BLaER1 (cell line): ENCODE measurements around the gene PWWP2B.

Source experiments
- H3K27ac ChIP-seq: shearing (Covaris generic); formaldehyde crosslinking; 2 replicates; pipeline ENCODE4 v1.8.1; 2022
- H3K27me3 ChIP-seq: shearing (Covaris generic); formaldehyde crosslinking; 2 replicates; pipeline ENCODE4 v1.8.1; 2022
- H3K36me3 ChIP-seq: shearing (Covaris generic); formaldehyde crosslinking; 2 replicates; pipeline ENCODE4 v1.8.1; 2022
- H3K4me1 ChIP-seq: shearing (Covaris generic); formaldehyde crosslinking; 2 replicates; pipeline ENCODE4 v1.8.1; 2022
- H3K4me2 ChIP-seq: shearing (Covaris generic); formaldehyde crosslinking; 2 replicates; pipeline ENCODE4 v1.8.1; 2022
- H3K4me3 ChIP-seq: shearing (Covaris generic); formaldehyde crosslinking; 2 replicates; pipeline ENCODE4 v1.8.1; 2022
- H3K9ac ChIP-seq: shearing (Covaris generic); formaldehyde crosslinking; 2 replicates; pipeline ENCODE4 v1.8.1; 2022
- H3K9me3 ChIP-seq: shearing (Covaris generic); formaldehyde crosslinking; 2 replicates; pipeline ENCODE4 v1.8.1; 2022
- H4K20me1 ChIP-seq: shearing (Covaris generic); formaldehyde crosslinking; 2 replicates; pipeline ENCODE4 v1.8.1; 2022
- Cebpa-rat ChIP-seq: shearing (Covaris generic); IDR thresholded peaks from 2 replicates; pipeline ENCODE4 v1.8.1; 2022

The PWWP2B gene

DNA sequence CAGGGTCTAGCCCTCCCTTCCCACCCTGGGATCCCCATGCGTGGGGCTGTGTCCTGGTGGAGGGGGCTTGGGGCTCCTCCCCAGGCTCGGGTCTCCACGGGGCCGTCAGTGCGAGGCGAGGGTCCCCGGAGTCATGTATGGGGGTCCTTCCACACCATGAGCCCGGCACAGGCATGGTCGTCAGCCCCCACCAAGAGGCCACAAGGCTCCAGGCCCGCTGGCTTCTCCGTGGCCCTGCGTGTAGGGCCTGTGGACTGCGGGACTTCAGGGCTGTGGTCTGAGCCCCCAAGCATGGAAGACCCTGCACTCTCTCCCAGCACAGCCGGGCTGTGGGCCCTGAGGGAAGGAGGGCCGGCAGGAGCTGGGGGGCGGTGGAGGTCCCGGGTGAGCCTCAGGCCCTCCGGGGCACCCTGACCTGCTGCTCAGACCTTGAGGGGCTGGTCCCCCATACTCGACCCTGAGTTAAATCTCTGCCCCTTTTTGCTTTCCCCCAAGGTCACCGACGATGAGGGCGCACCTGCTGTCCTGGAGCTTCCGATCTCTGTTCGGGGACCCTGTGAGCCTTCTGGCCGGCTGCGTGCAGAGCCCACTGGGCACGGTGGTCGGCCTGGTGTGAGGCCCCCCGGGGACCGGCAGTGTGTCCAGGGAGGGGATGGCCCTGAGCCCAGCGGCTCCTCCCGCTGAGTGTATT is 19.7 kb downstream of the PWWP2B start:
- H3K4me3 ChIP-seq, result no peak overlapping the region
- H3K4me2 ChIP-seq, result peak overlapping the region; percentile 87
- peak overlapping the region; percentile 36; the same call in 1 of the 2 replicates for H3K9ac ChIP-seq
- H4K20me1 ChIP-seq, result peaks cover 42% of the 10 kb centered on the region
- H3K27ac ChIP-seq, result peak overlapping the region; percentile 74
- H3K36me3 ChIP-seq, result no peaks in the 10 kb centered on the region; the same call in 1 of the 2 replicates
- peaks cover 98% of the 10 kb centered on the region for H3K4me1 ChIP-seq
- no peak for TF ChIP-seq Cebpa-rat
- no peaks in the 10 kb centered on the region for H3K9me3 ChIP-seq
- peaks cover 3% of the 10 kb centered on the region; the same call in 1 of the 2 replicates for H3K27me3 ChIP-seq

DNA sequence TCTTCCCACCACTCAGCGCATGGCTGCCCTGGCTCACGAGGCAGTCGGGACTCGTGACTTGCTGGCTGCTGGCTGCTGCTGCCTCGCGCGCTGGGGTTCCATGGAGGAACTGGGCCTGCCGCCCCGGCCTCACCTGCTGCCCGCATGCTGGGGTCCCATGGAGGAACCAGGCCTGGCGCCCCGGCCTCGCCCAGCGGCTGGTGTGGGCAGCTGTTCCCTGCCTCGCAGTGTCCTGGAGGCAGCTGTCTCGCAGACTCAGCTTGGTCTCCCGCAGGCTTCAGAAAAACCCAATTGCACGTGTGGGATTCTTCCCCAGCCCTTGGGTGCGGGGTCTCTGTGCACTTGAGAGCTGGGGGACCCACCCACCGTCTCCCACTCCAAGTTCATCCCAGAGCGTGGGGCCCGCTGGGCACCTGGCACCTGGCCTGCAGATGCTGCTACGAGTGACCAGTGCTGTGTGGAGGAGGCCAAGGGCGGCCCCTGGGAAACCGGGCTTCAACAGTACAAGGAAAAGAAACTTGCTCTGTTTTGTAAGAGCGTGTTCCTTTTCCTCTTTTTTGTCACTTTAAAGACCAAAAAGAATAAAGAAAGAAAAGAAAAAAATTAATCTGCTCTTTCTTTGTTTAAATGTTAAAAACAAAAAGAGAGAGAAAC is 20.4 kb downstream of the PWWP2B start:
- TF ChIP-seq Cebpa-rat, result no peak
- peak overlapping the region; percentile 87 for H3K4me2 ChIP-seq
- peak overlapping the region; percentile 36 for H3K9ac ChIP-seq
- H3K27ac ChIP-seq, result peak overlapping the region; percentile 74
- H3K4me3 ChIP-seq, result no peak overlapping the region
- H3K27me3 ChIP-seq, result no peaks in the 10 kb centered on the region
- no peaks in the 10 kb centered on the region; the same call in 1 of the 2 replicates for H3K36me3 ChIP-seq
- H3K9me3 ChIP-seq, result no peaks in the 10 kb centered on the region
- peaks cover 35% of the 10 kb centered on the region for H4K20me1 ChIP-seq
- peaks cover 98% of the 10 kb centered on the region for H3K4me1 ChIP-seq

DNA sequence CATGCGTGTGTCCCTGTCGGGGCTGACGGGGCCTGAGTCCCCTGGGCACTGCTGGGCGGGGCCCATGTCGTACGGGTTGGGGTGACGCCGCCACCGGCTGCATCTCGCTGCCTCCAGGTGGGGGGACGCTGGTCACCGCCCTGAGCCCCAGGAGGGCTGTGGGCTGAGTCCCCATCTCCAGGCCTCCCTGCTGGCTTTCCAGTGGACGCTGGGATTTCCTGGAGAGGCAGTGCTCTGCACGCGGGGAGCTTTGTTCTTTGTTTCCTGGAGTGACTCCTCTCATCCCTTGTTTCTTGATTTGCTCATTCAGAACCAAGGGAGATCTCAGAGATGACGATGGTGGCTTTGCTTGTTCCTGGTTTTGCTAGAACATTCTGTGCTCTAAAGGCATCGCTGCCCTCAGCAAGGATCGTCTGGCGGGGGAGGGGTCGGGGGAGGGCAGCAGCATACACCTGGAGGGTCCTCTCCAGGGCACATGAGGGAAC is 21.0 kb downstream of the PWWP2B start:
- no peak overlapping the region for H3K4me3 ChIP-seq
- H3K9ac ChIP-seq, result peak overlapping the region; percentile 36
- H3K36me3 ChIP-seq, result no peaks in the 10 kb centered on the region
- peaks cover 31% of the 10 kb centered on the region for H4K20me1 ChIP-seq
- peak overlapping the region; percentile 87 for H3K4me2 ChIP-seq
- H3K27ac ChIP-seq, result peak overlapping the region; percentile 74
- no peak for TF ChIP-seq Cebpa-rat
- no peaks in the 10 kb centered on the region for H3K27me3 ChIP-seq
- no peaks in the 10 kb centered on the region for H3K9me3 ChIP-seq
- peaks cover 98% of the 10 kb centered on the region for H3K4me1 ChIP-seq

DNA sequence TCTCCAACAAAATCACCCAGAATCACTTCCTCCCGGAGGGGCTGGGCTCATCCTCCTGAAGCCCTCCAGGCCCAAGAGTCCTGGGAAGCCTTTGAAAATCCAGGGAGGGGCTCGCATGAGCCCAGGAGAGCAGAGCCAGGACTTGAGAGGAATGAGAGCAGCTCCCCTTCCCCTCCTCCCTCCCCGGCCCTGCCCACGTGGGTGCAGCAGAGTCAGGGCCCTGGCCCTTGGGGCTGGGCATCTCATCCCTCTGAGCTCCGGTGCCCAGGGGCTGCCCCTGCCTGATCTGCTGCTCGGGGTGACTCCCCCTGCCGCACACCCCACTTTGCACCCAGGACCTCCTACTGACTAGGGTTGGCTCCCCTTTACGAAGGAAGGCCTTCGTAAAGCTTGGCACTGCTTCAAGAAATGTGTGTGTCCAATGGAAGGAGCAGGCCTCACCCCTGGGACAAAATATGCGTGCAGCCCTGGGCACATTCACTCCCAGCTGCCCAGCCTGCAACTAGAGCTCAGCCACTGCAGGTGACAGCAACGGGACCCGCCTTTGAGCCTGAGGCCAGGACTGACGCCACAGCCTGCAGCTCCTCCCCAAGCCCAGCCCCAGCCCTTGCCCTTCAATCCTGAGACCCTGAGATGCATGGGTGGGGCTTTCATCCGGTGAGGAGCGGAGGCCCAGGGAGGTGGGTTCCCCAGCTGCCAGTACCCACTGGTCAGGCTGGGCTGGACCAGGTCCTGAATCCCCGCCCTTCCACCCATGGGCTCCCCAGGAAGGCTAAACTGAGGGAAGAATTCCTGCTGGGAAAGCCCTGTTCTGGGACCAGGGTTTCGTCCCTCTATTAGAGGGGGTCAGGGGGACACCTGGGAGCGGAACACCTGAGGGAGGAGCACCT is 21.8 kb downstream of the PWWP2B start:
- no peaks in the 10 kb centered on the region for H3K36me3 ChIP-seq
- no peaks in the 10 kb centered on the region for H3K27me3 ChIP-seq
- H3K4me3 ChIP-seq, result no peak overlapping the region
- peaks cover 24% of the 10 kb centered on the region for H4K20me1 ChIP-seq
- H3K4me1 ChIP-seq, result peaks cover 98% of the 10 kb centered on the region
- no peaks in the 10 kb centered on the region for H3K9me3 ChIP-seq
- no peak for TF ChIP-seq Cebpa-rat
- peak overlapping the region; percentile 36; the same call in 1 of the 2 replicates for H3K9ac ChIP-seq
- H3K4me2 ChIP-seq, result peak overlapping the region; percentile 87
- peak overlapping the region; percentile 74 for H3K27ac ChIP-seq

- Histone ChIP-seq H3K9me3 (no peaks in the 10 kb centered on the region), H3K27me3 (no peaks in the 10 kb centered on the region), H3K4me3 (no peak overlapping the region; the same call in 1 of the 2 replicates), H4K20me1 (peaks cover 13% of the 10 kb centered on the region; the same call in 1 of the 2 replicates), H3K4me1 (peaks cover 98% of the 10 kb centered on the region), H3K27ac (peak overlapping the region; percentile 97), H3K9ac (peak overlapping the region; percentile 86), H3K4me2 (peak overlapping the region; percentile 99), H3K36me3 (no peaks in the 10 kb centered on the region)
- no peak for TF ChIP-seq Cebpa-rat
Measured at GRCh38 chr10:132419538-132420468, 22.8 kb downstream of the PWWP2B start.

- Histone ChIP-seq H3K9me3 (no peaks in the 10 kb centered on the region), H3K36me3 (no peaks in the 10 kb centered on the region), H3K9ac (peak overlapping the region; percentile 86), H3K4me3 (peak overlapping the region; percentile 59), H3K4me2 (peak overlapping the region; percentile 99), H3K27me3 (no peaks in the 10 kb centered on the region), H3K27ac (peak overlapping the region; percentile 97), H4K20me1 (peaks cover 13% of the 10 kb centered on the region; the same call in 1 of the 2 replicates), H3K4me1 (peaks cover 96% of the 10 kb centered on the region)
- TF ChIP-seq Cebpa-rat, result no peak
Measured at GRCh38 chr10:132420469-132420980, 23.5 kb downstream of the PWWP2B start.

DNA sequence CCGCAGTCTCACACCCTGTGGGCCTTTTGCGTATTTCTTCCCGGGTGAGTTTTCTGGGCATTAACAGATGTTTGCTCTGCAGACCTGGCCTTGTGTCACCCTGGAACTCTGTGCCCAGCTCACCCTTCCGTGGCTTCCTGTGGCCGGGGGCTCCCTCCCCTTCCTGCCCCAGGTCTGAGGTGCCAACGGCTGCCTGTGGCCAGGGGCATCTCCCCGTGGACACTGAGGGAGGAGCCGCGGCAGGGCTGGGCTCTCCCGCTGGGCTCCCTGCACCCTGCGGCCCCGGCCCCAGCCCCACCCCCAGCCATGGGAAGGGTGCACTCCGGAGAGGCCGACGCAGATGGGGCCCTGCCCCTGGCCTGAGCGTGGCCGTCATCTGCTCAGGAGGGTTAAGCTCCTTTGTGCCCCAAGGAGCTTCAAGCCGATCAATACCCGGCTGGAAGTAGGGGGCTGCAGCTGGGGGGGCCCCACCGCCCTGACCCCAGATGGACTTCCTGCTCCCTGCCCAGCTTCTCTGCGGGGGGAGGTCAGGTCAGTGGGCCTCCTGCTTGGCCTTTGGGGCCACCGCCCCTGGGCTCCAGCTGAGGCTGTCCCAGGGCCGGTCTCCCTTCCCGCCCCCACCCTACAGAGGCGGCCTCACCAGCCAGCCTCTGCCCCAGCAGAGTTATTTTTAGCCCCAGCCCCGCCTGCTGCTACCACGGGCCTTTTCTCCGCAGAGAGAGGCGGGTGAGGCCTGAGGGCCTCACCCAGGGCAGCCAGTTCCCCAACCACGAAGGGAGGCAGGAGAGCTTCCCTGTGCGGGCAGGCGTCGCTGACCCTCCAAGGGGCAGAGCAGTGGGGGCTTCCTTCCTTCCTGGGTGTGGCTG is 24.2 kb downstream of the PWWP2B start:
- peak overlapping the region; percentile 99 for H3K4me2 ChIP-seq
- peak overlapping the region; percentile 86 for H3K9ac ChIP-seq
- H3K4me1 ChIP-seq, result peaks cover 89% of the 10 kb centered on the region
- H3K27me3 ChIP-seq, result no peaks in the 10 kb centered on the region
- peak overlapping the region; percentile 97 for H3K27ac ChIP-seq
- H3K4me3 ChIP-seq, result peak overlapping the region; percentile 59
- H4K20me1 ChIP-seq, result peaks cover 8% of the 10 kb centered on the region; the same call in 1 of the 2 replicates
- TF ChIP-seq Cebpa-rat, result no peak
- no peaks in the 10 kb centered on the region for H3K9me3 ChIP-seq
- H3K36me3 ChIP-seq, result no peaks in the 10 kb centered on the region
